ENCODE measurements around the gene CD27.
"Not testable (repeated sequence)": the region's sequence is repeated elsewhere in the genome, so short reads cannot be mapped to it uniquely, and the experiment has no call there.

DNA sequence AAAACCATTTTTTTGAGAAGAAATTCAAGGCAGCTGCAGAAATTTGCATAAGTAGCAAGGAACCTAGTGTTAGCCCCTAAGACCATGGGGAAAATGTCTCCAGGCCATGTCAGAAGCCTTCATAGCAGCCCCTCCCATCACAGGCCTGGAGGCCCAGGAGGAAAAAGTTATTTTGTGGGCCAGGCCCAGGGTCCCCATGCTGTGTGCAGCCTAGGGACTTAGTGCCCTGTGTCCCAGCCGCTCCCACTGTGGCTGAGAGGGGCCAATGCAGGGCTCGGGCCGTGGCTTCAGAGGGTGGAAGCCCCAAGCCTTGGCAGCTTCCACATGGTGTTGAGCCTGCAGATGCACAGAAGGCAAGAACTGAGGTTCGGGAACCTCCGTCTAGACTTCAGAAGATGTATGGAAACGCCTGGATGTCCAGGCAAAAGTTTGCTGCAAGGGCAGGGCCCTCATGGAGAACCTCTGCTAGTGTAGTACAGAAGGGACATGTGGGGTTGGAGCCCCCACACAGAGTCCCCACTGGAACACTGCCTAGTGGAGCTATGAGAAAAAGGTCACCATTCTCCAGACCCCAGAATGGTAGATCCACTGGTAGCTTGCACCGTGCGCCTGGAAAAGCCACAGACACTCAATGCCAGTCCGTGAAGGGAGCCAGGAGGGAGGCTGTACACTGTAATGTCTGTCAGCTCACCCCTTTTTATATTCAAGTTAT, 23.0 kb downstream of the CD27 start:
- TF ChIP-seq, protein P1, sequence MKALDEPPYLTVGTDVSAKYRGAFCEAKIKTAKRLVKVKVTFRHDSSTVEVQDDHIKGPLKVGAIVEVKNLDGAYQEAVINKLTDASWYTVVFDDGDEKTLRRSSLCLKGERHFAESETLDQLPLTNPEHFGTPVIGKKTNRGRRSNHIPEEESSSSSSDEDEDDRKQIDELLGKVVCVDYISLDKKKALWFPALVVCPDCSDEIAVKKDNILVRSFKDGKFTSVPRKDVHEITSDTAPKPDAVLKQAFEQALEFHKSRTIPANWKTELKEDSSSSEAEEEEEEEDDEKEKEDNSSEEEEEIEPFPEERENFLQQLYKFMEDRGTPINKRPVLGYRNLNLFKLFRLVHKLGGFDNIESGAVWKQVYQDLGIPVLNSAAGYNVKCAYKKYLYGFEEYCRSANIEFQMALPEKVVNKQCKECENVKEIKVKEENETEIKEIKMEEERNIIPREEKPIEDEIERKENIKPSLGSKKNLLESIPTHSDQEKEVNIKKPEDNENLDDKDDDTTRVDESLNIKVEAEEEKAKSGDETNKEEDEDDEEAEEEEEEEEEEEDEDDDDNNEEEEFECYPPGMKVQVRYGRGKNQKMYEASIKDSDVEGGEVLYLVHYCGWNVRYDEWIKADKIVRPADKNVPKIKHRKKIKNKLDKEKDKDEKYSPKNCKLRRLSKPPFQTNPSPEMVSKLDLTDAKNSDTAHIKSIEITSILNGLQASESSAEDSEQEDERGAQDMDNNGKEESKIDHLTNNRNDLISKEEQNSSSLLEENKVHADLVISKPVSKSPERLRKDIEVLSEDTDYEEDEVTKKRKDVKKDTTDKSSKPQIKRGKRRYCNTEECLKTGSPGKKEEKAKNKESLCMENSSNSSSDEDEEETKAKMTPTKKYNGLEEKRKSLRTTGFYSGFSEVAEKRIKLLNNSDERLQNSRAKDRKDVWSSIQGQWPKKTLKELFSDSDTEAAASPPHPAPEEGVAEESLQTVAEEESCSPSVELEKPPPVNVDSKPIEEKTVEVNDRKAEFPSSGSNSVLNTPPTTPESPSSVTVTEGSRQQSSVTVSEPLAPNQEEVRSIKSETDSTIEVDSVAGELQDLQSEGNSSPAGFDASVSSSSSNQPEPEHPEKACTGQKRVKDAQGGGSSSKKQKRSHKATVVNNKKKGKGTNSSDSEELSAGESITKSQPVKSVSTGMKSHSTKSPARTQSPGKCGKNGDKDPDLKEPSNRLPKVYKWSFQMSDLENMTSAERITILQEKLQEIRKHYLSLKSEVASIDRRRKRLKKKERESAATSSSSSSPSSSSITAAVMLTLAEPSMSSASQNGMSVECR (CRISPR knock-in tag; IDR thresholded peaks at IDR 0.05): not testable (repeated sequence)
- TF ChIP-seq SP1 (CRISPR knock-in tag; IDR thresholded peaks at IDR 0.05); KDM1A (IDR thresholded peaks at IDR 0.05); RNF2 (IDR thresholded peaks at IDR 0.05); ZNF133 (CRISPR knock-in tag; IDR thresholded peaks at IDR 0.05); FOXM1 (IDR thresholded peaks at IDR 0.05; ENCODE audit: low read depth); FOXM1 (CRISPR knock-in tag; IDR thresholded peaks at IDR 0.05; ENCODE audit: low read depth): not testable (repeated sequence)

All from K562 (cell line).